ENCODE data around the gene TSC22D2. TPM values are rescaled to one million over a fixed set of nuclear protein-coding genes. Genes with fewer than 3 reads are reported as not detected.
A peak's percentile ranks its signal among the peaks of the same experiment; 100 is the strongest.

Gene TSC22D2
- polyA plus RNA-seq, 3 donors, result 46.1 to 58.6 (median 56.2) TPM

DNA sequence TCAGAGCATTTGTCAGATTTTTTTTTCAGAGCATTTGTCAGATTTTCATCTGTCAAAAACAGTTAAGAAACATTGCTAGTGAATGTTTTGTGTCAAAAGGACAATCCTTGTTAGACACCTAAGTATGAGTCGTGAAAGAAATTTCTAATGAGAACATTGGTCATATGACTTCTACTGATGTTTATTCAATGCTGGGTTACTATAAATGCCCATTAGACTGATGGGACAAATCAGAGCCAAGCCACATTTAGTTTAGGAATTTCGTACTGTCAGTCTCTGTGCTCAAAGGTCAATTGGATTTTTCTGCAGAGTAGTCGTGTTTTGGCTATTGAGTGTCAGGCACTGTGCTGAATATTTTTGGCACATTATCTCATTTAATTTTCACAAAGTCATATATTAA is 31.6 kb downstream of the TSC22D2 start:
- DNase-seq, result no peak

DNA sequence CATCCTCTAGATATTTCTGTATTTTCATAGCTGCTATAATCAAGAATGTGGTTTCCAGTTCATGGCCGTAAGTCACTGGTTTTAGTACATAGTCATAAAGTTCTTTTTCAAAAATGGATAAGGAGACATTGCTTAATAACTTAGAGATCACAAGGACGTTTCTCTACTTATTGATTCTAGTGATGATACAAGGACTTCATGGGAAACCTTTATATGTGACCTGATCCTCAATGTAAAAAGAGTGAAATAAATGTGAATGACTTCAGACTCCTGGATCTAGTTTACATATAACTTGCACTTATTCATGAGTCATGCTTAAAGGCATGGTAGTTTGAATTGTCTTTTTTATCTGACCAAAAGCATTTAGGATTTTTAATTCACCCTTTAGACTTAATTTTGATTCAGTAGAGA is 35.2 kb downstream of the TSC22D2 start:
- no peak for DNase-seq

DNA sequence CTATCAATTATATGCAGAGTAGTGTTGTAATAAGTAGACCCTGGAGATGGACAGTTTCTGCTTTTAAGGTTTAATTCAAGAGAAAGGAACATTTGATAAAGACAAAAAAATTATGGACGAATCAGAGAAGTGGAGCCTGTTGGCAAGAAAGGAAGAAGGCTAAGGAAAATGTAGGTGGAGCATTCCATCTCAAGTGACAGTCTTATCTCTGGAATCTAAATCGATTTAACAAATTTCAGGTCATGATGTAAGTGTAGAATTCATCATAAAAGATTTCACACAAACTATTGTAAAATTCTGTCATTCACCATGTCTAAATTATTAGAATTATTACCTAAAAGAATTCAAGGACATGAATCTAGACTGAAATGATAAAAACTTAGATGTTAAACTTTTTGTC is 36.3 kb downstream of the TSC22D2 start:
- no peak for DNase-seq

DNA sequence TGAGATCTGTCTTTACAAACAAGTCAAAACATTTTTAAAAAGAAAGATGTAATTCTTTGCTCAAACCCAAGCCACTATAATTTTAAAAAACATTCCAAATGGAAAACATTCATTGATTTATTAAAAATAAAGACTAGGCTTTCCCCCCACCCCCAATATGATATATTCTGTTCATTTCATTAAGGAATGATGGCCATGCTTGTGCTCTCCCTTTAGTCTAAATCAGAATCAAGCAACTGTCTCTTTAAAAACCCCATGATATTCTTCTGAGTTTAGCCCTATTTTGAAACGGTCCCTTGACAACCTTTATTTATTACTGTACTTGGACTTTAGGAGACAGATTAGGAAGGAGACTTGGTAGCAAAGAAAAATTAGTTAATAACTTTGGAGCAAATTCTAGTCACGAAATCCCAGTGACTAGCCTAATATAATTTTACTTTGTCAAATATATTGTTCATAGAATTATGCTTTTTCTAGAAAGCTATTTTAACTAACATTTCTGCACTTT is 38.4 kb downstream of the TSC22D2 start:
- no peak for DNase-seq

DNA sequence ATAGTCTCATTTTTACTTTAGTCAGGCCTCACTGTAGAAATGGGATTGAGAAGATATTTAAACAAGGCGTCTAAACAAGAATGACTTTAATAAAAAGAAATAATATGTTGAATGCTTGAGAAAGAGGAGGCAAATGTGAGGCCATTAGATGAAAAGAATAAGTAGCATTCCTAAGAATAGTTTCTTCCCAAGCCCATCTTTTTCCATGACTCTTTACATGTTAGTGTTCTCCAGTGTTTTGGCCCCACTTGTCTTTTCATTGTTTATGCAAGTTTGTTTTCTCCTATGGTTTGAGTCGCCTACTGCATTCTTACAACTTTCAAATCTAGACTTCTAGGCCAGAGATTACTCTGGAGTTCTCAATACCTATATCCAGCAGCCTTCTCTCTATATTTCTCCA is 39.0 kb downstream of the TSC22D2 start:
- no peak for DNase-seq

DNA sequence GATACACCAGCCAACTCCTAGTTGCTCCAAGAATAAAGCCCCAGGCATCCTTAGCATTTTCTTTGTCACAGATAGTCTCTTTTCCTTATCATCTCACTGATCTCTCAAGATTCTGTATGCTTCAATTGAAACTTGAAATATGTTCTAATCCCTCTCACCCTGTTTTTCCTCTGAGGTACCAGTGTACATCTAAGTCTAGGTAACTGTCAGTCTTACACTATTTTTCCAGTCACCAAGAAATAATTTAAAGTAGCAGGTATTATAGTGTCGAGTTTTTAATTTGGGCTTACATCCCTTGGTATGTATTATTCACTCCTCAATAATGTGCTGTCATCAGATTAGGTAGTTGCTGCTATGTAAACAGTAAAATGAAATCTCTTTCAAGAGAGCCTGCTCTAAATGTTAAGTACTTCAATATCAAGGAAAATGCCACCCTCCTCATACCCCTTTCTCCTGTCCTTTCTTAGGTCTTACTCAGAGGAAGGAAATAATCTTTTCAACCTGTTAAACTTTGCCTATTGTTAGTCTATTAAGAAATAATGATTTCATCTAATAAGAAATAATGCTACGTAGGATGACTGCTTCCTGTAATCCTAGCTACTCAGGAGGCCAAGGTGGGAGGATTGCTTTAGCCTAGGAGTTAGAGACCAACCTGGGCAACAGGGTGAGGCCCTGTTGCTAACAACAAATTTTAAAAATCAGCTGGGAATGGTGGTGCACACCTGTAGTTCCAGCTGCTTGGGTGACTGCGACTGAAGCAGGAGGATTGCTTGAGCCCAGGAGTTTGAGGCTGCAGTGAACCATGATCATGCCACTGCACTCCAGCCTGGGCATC is 39.8 kb downstream of the TSC22D2 start:
- no peak for DNase-seq

DNA sequence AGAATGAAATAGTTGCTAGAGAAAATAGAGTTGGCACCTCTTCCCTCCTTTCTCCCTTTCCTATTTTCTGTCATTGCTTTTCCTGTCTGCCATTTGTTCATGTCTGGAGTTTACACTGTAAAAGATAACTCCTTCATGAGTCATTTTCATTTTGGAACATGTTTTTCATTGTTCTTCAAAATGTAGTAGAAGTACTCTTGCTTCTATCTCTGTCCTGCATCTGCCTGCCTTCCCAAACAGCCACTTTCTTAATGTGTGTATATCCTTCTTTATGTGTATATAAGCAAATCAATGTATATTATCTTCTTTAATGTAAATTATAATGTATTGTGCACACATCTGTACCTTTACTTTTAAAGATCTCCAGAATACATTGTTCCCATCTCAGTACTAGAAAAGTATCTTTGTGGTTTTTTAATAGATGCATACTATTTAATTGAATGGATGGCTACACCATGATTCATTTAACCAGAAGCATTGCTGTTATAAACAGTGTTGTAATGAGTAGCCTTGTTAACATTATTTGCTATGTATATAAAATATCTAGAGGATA is 41.1 kb downstream of the TSC22D2 start:
- DNase-seq, result no peak

DNA sequence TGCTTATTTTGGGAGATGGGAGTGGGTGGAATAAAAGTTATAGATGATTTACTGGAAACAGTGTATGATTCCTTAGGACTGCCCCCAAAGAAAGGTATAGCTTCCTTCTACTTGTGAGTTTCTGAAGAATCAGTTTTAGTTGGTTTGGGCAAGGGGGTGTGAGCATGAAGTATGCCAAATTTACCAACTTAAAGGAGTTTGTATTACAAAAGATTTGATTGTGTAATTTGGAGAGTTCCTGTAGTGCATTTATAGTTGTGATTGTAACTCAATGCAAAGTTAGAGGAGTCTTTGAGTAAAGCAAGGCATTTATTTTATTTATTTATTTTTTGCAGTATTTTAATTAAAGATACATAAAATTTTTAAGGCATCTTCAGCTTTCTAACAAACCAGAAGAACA is 42.8 kb downstream of the TSC22D2 start:
- DNase-seq, result no peak

DNA sequence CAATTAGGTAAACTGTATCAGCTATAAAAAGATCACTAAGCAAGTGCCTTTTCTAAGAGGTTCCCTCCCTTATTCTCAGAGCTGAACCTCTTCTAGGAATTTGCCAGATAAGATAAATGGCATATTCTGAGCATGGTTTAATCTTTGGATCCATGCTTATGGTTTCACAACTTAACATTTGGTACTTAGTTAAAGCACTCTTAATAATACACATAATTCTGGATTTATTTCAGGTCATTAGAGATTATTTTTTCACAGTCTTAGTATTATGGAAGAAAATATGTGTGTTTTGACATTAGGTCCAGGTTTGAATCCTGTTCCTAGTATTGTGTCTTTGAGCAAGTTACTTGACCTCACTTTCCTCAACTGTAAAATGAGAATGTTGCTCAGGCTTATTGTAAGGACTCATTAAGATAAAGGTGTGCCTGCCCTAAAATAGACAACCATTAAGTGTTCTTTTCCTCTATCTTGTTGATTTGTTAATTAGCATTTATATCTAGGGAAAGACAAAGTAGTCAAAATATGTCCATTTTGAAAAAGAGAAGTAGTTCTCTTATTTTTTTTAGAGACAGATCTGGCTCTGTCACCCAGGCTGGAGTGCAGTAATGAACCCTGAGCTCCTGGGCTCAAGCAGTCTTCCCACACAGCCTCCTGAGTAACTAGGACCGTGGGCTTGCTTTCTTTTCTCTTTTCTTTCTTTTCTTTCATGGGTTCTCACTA is 43.4 kb downstream of the TSC22D2 start:
- no peak for DNase-seq

DNA sequence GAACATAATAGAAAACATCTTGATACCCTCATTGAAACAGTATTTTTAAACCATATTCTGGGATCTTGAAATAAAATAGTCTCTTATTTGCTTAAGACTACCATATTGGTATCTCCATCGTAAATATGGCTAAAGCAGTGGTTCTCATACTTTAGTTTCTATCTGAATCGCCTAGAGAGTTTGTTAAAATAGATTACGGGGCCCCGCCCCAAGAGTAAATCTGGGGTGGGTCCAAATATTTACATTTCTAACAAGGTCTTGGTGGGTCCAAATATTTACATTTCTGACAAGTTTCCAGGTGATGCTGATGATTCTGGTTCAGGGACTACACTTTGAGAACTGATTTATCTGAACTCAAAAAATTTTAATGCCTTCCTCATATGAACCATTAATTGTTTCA is 45.3 kb downstream of the TSC22D2 start:
- DNase-seq, result no peak

DNA sequence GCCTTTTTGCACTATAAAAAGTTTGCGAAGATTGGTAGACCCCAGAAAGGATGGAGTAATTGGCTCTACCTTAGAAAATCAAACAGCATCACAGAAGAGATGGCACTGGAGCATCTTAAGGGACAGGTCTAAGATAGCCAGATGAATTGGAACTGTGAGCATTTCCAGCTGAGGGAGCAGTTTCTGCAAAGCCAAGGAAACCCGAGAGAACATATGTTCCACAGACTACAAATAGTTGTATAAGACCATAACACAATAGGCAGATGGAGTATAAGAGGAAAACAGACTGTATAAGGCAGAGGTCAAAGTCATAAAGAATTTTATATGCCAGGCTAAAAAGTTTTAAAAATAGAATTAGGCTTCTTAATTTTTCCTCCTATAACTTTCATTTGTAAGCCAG is 46.0 kb downstream of the TSC22D2 start:
- no peak for DNase-seq

DNA sequence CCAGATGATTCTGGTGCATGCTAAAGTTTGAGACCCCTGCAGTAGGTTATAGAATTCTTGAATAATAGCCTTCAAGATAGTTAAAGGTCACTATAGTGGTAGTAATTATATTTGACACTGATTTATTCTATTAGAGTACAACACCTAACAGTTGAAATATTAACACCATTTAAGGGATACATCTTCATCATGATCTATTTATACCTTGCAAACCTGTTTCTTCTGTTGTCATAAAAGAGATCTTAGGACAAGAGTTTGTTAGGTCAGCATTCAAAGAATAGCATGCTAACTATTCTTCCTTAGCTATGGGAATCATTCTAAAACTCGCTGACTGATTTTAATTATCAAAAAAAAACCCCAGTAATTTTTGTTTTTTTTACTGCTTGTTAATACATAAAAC is 46.5 kb downstream of the TSC22D2 start:
- no peak for DNase-seq

DNA sequence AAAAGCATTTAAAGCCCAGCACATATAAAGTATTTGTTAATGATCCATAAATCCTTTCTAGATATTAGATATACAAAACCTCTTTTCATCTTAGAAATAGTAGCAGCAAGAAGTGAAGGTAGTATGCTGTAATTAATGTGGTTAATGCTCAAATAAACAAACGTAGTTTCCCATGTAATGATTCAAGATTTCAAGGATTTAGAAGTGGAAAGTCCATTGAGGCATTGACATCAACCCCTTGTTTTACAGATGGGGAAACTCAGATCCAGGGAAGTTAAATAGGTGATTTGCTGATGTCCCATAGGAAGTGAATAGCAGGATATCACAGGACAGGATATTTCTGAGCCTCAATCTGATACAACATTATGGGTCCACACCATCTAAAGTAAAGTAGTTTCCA is 47.2 kb downstream of the TSC22D2 start:
- DNase-seq, result no peak

DNA sequence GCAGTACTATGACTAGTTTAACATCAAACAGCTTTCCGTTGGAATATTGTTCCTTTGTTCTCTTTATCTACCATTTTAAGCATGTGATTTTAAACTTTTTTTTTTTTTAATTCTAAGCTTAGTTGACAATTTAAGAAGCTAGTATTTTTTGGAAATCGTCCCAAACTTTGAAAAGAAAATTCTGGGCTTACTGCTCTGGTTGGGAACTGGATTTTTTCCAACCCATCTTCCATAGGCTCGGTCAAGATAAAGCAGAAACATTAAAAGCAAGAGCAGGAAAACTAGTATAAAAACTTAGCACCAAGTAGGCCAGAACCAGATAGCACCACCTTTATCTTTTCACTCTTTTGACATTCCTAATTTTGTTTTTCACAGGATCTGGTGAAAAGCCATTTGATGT is 49.9 kb downstream of the TSC22D2 start:
- DNase-seq, result peak; percentile 46

DNA sequence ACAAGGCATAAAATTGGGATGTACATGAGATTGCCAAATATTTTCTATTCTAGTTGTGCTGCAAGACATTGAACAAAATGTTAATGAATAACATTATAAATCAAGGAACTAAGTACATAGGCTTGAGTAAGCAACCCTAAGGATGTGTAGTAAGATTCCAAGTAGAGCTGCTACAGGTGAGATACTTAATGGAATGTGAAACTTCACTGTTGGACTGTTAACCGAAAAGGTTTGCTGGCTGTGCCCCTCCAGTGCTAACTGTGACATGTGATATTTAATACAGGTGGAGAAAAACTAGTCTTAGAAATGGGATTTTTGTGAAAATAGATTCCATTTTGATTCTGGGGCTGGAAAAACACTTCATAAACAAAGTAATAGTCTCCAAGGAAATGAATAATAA is 52.4 kb downstream of the TSC22D2 start:
- DNase-seq, result no peak

DNA sequence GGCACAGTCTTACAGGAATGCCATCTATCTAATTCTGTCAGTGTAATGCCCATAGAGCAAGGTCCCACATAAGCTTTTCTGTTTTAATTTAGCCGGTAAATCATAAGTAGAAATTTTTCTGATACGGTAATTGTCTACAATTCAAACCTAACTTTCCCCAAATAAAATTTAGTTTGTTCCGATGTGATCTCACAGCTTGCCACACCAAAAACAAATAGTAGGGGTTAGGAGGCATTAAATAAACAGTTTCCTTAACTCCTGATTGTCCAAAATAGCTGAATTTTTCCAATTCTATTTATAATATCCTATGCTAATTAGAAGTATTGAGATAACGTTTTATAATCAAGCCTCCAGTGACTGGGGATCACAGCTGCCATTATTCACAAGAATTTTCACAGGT is 53.3 kb downstream of the TSC22D2 start:
- no peak for DNase-seq

DNA sequence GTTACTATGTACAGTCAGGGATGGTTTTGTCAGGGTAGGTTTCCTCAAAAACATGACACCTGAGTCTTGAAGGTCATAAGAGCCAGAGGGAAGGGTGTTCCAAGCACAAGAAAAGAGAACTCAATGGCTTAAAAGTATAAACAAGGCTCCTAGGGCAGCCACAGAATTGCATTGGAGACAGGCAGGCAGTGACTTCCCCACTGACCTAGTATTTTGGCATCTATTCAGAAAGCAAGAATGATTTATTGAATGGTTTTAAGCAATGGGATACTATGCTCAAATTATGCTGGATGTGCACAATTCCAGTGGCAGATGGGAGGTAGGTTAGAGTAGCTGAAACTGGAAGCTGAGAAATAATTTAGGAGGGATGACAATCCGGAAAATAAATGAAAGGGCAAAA is 54.0 kb downstream of the TSC22D2 start:
- DNase-seq, result no peak

DNA sequence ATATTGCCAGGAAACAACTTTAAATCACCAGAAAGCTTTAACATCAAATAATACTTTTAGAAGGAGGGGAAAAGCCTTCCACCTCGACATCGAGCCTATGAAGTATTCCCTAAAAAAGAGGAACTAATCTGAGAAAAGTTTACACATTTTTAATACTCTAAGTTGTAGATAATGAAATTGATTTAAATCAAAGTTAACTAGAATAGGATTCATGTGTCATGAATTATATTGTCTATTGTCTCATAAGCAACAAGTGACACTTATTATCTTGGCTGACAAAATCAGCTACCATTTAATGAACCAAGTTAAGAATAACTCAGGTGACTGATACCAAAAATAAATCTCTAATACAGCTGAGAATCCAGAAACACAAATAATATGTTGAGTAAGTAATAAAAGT is 56.6 kb downstream of the TSC22D2 start:
- DNase-seq, result no peak

DNA sequence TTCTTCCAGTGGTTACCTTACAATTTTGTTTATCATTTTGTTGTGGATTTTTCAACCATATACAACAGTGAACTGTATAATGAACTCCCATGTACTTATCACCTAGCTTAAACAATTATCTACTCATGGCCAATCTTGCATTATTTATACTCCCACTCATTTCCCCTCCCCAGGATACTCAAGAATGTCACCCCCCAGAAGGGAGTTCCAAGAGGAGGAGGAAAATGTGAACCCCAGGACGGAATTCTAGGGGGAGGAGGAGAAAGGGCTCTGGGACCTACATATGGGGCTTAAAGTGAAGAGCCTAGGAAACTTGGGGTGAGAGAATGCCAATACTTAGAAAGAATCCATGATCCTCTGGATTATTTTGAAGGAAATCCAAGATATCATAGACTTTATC is 59.3 kb downstream of the TSC22D2 start:
- no peak for DNase-seq

DNA sequence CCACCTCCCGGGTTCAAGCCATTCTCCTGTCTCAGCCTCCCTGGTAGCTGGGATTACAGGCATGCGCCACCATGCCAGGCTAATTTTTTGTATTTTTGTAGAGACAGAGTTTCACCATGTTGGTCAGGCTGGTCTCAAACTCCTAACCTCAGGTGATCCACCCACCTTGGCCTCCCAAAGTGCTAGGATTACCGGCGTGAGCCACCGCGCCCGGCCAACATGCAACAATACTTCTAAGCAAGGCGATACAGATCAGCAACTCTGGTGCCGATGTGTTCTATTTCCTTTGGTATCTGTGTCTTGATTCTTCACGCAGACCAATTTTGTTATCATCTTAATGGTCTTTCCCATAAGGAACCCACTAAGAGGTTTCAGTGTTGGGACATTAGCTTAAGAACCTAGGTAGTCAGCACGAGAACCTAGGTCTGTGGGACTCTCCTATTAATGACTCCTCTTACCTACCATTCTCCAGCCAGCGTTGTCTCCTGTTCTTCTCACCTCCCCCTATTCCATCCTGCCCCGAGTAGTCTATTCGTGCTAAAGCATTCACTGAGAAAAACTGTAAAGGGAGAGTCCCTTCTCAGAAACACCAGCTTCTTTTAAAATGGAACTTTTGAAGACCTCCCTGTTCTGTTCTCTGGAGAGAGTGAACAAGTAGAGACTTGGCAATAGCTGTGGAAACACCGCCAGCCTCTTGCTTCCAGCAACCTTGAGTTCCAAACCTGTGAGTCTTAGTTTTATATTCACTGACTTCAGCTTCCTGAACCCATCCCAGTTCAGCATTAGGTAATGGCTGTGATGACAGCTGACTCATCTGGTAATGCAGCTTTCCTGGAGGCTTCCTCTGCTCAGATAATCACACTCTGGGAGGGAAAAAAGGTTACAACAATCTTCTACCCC is 61.2 kb downstream of the TSC22D2 start:
- DNase-seq, result no peak

DNA sequence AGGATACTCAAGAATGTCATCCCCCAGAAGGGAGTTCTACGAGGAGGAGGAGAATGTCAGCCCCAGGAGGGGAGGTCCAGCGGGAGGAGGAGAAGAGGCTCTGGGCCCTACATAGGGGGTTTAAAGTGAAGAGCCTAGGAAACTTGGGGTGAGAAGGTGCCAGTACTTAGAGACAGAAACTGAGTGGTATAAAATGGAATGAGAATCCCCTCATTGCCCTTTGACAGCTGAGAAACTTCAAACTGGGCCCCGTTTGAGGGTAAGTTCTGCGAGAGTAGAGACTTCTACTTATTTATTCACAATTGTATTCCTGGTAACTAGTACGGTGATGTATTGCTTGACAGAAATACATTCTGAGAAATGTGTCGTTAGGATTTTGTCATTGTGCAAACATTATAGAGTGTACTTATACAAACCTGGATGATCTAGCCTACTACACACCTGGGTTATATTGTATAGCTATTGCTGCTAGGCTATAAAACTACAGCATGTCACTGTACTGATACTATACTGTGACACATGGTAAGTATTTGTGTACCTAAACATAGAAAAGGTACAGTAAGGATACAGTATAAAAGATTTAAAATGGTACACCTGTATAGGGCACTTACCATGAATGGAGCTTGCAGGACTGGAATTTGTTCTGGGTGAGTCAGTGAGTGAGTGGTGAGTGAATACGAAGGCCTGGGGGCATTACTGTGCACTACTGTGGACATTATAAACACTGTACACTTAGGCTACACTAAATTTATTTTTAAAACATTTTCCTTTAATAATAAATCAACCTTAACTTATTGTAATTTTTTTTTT is 62.0 kb downstream of the TSC22D2 start:
- DNase-seq, result no peak
